ENCODE data around the gene CLDN5. TPM values are rescaled to one million over a fixed set of nuclear protein-coding genes. Genes with fewer than 3 reads are reported as not detected.
A peak's percentile ranks its signal among the peaks of the same experiment; 100 is the strongest.

Gene CLDN5
- total RNA-seq, 1 donor from 2014 or later, result 904 TPM

GRCh38 chr22:19522881-19523239 lies 1.4 kb downstream of the CLDN5 start:
- DNase-seq (ENCODE audit: low read depth in 2 of 2), result peak in 1 of 2 donors; percentile 18

- DNase-seq (ENCODE audit: low read depth in 2 of 2), result peak; percentile 31 to 61
These were observed 1.9 kb downstream of the CLDN5 start for GRCh38 chr22:19522190-19522880.

- DNase-seq (ENCODE audit: low read depth in 2 of 2), result no peak
These were observed 3.5 kb downstream of the CLDN5 start for GRCh38 chr22:19520566-19521305.

GRCh38 chr22:19520007-19520406 lies 4.2 kb downstream of the CLDN5 start:
- no peak for DNase-seq (ENCODE audit: low read depth in 2 of 2)

GRCh38 chr22:19519041-19519926 lies 4.9 kb downstream of the CLDN5 start:
- DNase-seq (ENCODE audit: low read depth in 2 of 2), result peak in 1 of 2 donors; percentile 35

GRCh38 chr22:19518635-19519034 lies 5.6 kb downstream of the CLDN5 start:
- no peak for DNase-seq (ENCODE audit: low read depth in 2 of 2)

GRCh38 chr22:19517919-19518611 lies 6.1 kb downstream of the CLDN5 start:
- DNase-seq (ENCODE audit: low read depth in 2 of 2), result no peak

- DNase-seq (ENCODE audit: low read depth in 2 of 2), result no peak
These were observed 7.1 kb downstream of the CLDN5 start for GRCh38 chr22:19517171-19517500.

GRCh38 chr22:19516378-19517170 lies 7.6 kb downstream of the CLDN5 start:
- DNase-seq (ENCODE audit: low read depth in 2 of 2), result no peak

GRCh38 chr22:19515654-19516377 lies 8.4 kb downstream of the CLDN5 start:
- DNase-seq (ENCODE audit: low read depth in 2 of 2), result no peak

- peak; percentile 22 to 63 for DNase-seq (ENCODE audit: low read depth in 2 of 2)
These were observed 9.2 kb downstream of the CLDN5 start for GRCh38 chr22:19514831-19515565.

- no peak for DNase-seq (ENCODE audit: low read depth in 2 of 2)
These were observed 10.4 kb downstream of the CLDN5 start for GRCh38 chr22:19513823-19514222.

- no peak for DNase-seq (ENCODE audit: low read depth in 2 of 2)
These were observed 13.3 kb downstream of the CLDN5 start for GRCh38 chr22:19510919-19511341.

- DNase-seq (ENCODE audit: low read depth in 2 of 2), result no peak
These were observed 14.3 kb downstream of the CLDN5 start for GRCh38 chr22:19509923-19510322.

GRCh38 chr22:19509191-19509590 lies 15.0 kb downstream of the CLDN5 start:
- no peak for DNase-seq (ENCODE audit: low read depth in 2 of 2)

- no peak for DNase-seq (ENCODE audit: low read depth in 2 of 2)
These were observed 16.0 kb downstream of the CLDN5 start for GRCh38 chr22:19508024-19508776.

GRCh38 chr22:19507534-19507861 lies 16.7 kb downstream of the CLDN5 start:
- no peak for DNase-seq (ENCODE audit: low read depth in 2 of 2)

- no peak for DNase-seq (ENCODE audit: low read depth in 2 of 2)
These were observed 18.0 kb downstream of the CLDN5 start for GRCh38 chr22:19506212-19506611.

- no peak for DNase-seq (ENCODE audit: low read depth in 2 of 2)
These were observed 18.5 kb downstream of the CLDN5 start for GRCh38 chr22:19505735-19506126.

All from lung microvascular endothelial cell (primary cell).